ENCODE measurements around the gene RGS10.
"Not testable (repeated sequence)": the region's sequence is repeated elsewhere in the genome, so short reads cannot be mapped to it uniquely, and the experiment has no call there.

RGS10 gene, protein sequence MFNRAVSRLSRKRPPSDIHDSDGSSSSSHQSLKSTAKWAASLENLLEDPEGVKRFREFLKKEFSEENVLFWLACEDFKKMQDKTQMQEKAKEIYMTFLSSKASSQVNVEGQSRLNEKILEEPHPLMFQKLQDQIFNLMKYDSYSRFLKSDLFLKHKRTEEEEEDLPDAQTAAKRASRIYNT

DNA sequence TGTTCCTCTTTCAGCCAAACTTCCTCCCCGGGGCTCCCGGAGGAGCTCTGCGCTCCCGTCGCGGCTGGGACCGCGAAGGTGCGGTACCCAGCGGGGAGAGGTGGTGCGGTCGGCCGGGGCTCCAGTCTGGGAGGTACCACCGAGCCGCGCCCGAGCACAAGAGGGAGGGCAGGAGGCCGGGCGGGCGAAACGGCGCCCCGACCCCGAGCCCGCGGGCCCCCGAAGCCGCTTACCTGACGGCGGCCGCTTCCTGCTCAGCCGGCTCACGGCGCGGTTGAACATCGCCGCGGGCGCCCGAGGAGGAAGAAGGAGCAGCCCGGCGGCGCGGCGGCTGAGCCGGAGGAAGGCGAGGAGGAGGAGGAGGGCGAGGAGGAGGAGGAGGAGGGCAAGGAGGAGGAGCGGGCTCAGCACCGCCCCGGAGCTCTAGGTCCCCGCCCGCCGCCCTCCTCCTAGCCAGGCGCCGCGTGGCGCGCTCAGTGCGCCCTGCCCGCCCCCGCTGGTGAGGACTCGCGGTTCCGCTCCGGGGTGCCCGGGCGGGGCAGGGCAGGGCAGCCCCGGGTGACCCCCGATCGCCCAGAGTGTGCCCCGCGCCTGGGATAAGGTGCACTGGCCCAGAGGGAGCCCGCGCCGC, at the start of gene RGS10:
RGS10 (minus strand) TSS at position 363 of the 631 bp plus-strand sequence; CDS start at position 282, 81 bp downstream.
- H3K4me3 ChIP-seq (ENCODE audit: low read depth, low read length) = peak within 1 kb of the TSS; percentile 54

- no peak overlapping the region for H3K4me3 ChIP-seq (ENCODE audit: low read depth, low read length)
Measured at GRCh38 chr10:119588071-119588470, 45.6 kb upstream of the RGS10 start.

DNA sequence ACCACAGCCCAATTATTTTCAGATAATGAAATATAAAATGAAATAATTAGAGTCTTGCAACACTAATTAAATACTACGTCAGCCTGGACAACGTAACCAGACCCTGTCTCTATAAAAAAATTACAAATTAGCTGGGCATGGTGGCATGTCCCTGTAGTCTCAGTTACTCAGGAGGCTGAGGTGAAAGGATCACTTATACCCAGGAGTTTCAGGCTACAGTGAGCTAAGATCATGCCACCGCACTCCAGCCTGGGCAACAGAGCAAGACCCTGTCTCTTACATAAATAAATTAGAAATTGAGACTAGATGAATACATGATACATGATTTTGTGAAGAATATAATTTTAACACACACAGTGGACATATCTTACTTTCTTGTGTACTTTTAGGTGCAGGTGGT, 35.8 kb upstream of the RGS10 start:
- H3K4me3 ChIP-seq (ENCODE audit: low read depth, low read length) = no peak overlapping the region

DNA sequence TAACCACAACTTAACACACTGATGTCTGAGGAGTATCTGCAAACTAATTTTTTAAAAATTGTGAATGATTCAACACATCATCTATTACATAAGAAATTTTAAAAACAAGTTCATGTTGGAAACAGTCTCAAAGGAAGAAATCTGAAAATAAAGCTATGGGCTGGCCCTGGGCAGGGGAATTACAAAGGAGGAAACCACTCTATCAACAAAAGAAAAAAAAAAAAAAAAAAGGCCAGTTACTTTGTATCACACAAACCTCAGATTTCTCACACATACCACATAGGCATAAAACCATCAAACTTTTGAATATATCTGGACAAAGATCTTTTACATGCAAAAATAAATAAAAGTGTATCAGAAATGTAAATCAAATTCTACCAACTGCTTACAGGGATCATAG, 33.5 kb upstream of the RGS10 start:
- H3K4me3 ChIP-seq (ENCODE audit: low read depth, low read length) = no peak overlapping the region

DNA sequence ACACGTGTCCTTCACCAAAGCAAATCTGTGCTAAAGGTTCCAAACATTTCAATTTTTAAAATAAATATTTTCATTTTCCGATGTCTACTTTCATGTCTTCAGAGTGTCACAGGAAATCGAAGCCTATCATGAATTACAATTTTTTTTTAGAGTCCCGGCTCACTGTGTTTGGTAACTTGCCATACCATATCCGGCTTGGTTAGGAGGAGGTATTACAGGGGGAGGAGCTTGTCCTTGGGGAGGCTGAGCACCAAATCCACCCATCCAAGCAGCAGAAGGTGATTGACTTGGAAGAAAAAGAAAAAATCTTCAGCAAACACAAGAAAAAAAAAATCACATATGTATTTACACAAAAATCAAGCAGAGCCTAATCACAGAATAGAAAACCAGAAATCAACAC, 33.0 kb upstream of the RGS10 start:
- no peak overlapping the region for H3K4me3 ChIP-seq (ENCODE audit: low read depth, low read length)

GRCh38 chr10:119567978-119568377, 25.5 kb upstream of the RGS10 start:
- H3K4me3 ChIP-seq (ENCODE audit: low read depth, low read length) = no peak overlapping the region

DNA sequence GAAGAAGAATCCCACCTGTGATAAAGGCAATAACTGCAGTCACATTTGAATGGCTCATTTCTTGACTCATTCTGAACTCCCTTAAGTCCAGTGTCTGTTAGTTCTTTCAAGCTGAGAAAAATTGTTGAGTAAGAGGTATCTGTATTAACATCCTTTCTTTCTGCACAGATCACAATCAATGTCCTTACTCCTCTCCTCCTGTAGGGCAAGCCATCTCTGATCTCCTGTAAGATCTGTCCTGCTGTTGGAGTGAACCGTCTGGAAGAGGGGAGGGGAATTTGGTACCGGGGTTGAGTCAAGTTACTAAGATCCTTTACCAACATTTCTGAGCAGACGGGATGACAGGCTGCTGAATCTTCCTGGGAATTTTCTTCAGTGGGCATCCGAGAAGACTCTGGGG, 19.6 kb upstream of the RGS10 start:
- H3K4me3 ChIP-seq (ENCODE audit: low read depth, low read length) = no peak overlapping the region

- H3K4me3 ChIP-seq (ENCODE audit: low read depth, low read length) = not testable (repeated sequence)
Measured at GRCh38 chr10:119559511-119559910, 17.0 kb upstream of the RGS10 start.

- H3K4me3 ChIP-seq (ENCODE audit: low read depth, low read length) = not testable (repeated sequence)
Measured at GRCh38 chr10:119556081-119556480, 13.6 kb upstream of the RGS10 start.

- H3K4me3 ChIP-seq (ENCODE audit: low read depth, low read length) = no peak overlapping the region
Measured at GRCh38 chr10:119555178-119555784, 12.8 kb upstream of the RGS10 start.

DNA sequence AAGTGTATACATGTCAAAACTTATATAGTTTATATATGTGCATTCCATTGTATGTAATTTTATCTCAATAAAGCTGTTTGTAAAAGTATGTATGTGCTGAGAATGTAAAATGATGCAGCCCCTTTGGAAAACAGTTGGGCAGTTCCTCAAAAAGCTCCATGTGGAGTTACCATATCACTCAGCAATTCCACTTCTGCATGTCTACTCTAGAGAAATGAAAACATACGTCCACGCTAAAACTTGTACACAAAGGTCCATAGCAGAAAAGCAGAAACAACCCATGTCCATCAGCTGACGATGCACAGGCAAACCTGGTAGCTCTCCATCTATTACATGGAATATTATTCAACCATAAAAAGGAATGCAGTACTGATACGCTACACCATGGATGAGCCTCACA, 8.3 kb upstream of the RGS10 start:
- H3K4me3 ChIP-seq (ENCODE audit: low read depth, low read length) = no peak overlapping the region

GRCh38 chr10:119549247-119549999, 6.9 kb upstream of the RGS10 start:
- no peak overlapping the region for H3K4me3 ChIP-seq (ENCODE audit: low read depth, low read length)

DNA sequence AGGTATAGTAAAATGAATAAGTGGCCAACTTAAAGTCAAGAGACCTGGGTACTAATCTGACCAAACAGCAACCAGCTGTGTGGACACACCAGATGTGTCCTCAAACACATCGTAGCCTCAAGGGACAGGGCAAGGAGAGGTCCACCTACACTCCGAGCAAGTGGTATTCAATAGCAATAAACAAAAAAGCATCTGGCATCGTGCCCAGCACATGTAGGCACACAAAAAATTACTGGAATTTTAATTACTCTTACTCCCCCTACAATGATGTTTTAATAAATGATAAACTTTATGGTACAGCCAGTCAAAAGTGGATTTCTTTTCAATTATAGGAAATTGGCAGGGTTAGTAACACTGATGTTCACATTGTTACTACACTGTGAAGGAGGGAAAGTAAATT, 3.5 kb upstream of the RGS10 start:
- H3K4me3 ChIP-seq (ENCODE audit: low read depth, low read length) = no peak overlapping the region

DNA sequence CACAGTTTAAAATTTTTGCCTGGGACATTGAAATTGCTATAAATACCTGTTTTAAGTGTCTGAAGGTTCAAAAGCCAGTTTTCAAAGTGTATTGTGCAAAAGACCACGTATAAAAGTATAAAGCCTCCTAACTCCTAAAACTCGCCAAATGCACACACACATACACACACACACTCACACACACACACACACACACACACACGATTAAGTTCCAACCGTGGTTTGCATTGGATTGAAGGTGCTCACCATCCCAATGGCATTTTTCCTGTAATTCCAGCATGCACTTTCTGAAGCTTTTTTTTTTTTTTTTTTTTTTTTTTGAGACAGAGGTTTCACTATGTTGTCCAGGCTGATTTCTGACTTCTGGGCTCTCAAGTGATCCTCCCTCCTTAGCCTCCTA, 2.8 kb upstream of the RGS10 start:
- H3K4me3 ChIP-seq (ENCODE audit: low read depth, low read length) = no peak overlapping the region

DNA sequence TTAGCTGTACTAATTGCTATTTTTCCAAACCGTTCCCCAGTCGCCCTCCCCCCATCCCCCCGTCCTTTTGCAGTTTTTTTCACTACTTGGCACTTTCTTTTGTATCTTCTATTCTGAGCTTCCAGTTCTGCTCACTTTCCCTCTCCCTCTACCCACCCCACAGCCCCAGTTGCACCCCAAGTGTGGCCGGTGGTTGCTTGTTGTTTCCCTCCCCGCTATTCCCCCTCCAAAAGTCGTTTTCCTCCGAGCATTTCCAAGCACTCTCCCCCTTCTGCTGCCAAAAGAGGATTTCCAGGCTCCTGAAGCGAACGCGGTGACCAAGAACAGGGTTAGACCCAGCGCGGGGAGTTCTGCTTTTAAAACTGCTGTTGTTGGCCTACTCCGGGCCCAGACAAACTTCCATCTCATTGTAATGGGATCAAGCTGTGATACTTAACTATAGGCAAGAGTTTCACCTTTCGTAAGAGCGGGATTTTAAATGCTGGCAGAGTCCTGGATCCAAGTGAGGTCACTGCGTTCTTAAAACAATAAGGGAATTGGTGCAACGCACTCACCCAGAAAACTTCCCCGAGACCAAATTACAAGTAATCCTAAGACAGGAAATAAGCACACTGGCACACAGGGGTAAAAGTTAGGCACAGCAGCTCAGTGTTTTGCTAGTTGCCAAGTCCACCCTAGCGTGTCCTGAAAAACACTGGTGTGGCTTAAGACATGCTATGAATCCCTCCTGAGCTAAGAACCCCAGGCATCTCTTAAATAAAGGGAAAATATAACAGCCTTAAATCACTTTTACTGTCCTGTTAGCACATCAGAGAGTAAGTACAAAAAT, 1.5 kb upstream of the RGS10 start:
- H3K4me3 ChIP-seq (ENCODE audit: low read depth, low read length) = peak overlapping the region; percentile 54

GRCh38 chr10:119542988-119543813, 682 bp upstream of the RGS10 start:
- peak overlapping the region; percentile 54 for H3K4me3 ChIP-seq (ENCODE audit: low read depth, low read length)

DNA sequence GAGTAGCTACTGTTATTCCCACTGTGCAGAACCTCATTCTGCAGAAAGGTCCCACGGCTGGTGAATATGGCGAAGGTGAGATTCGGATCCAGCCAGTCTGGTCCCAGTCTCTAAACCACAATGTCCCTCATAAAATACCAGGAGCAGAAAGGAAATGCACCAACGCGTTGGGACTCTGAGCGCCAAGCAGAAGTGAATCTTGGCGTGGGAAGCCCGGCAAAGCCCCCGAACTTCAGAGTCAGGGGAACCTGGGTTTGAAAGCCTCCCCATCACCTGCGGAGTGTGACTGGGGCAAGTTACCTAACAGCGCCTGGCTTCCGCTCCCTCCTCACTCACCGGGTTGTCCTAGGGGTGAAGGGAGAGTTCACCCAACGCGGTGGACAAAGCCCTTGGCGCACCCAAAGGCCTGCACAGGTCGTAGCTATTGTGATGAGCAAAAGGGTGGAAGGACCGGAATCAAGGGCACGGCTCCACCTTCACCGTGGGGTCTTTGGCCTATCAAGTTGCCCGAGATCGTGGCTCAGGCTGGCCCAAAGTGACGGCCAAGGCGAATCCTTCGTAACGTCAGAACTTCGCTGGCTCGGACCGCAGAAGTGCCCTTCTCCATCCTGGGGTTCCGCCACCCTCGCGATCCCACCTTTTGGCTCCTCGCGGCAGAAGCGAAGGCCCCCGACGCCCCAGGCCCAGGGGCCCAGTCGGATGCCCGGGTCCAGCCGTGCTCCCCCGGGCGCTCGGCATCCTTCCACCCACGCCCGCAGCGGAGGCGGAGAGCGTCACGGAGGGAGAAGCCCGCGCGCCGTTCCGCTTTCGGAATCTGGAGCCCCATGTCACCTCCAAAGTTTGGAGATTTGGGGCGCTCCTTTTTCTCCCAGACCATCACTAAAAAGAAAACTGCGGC, 811 bp downstream of the RGS10 start:
- H3K4me3 ChIP-seq (ENCODE audit: low read depth, low read length) = peak overlapping the region; percentile 54

GRCh38 chr10:119541046-119541445, 1.5 kb downstream of the RGS10 start:
- H3K4me3 ChIP-seq (ENCODE audit: low read depth, low read length) = no peak overlapping the region

GRCh38 chr10:119540038-119540437, 2.5 kb downstream of the RGS10 start:
- H3K4me3 ChIP-seq (ENCODE audit: low read depth, low read length) = no peak overlapping the region
